GM18867 (cell line): ENCODE data around the gene CTLA4.

ENCODE experiments used
- ATAC-seq: cut with Tn5 transposase; IDR thresholded peaks from one replicate; pipeline ENCODE4 v1.9.1; 2021; ENCODE audit warnings: mild to moderate bottlenecking, moderate library complexity; ENCODE audit not compliant: unreplicated experiment

The CTLA4 gene

DNA sequence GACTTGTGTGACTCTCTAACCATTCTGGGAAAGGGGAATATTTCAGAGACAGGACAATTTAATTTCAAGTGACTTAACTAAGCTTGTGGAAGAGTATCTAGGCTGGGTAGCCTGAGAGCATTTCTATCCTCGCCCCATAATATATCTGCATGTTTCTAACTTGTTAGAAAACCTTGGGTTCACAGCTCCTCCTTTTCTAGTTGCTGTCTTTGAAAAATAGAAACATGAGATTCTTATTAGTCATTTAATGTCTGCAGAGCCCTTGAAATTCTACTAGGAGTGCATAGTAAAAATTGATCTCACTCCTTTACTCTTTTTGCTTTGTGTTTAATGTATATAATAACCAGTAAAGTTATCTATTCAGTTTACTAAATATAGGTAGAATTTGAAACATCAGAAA lies 22.4 kb downstream of the CTLA4 start:
- ATAC-seq = no peak

DNA sequence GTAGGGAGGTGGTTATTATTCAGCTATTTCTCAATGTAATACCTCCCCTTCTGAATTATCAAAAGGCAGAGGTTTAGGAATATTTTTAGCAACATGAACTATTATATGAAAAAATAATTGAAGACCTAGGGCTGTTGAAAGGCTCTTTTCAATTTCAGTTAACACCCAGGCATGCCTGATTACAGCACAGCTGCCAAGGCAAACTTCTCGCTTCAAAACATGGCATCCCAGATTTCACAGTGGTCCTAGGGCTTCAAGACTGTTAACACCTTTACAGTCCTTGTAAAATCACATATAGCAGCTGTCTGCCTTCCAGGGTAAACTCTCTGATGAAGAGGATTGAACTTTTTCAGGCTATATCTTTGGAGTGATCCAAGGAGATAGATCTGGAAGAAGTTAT lies 23.2 kb downstream of the CTLA4 start:
- no peak for ATAC-seq

DNA sequence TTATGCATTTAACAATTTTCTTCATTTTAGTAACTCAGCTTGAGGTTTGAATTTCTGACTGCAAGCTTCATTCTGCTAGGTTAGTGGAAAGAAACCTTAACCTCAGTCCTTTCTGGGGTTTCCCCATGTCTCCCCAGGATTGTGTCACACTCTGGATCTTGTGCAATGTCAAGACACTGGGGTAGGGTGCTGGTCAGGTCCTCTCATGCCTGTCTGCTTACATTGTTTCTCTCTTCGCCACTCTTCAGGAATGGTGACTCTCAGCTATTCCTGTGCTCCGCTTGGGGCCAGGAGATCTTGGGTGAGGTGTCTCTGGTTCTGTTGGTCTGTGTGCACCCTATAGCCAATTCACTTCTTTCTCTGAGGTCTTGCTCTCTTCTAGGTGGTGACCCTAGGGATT lies 23.9 kb downstream of the CTLA4 start:
- ATAC-seq = no peak

DNA sequence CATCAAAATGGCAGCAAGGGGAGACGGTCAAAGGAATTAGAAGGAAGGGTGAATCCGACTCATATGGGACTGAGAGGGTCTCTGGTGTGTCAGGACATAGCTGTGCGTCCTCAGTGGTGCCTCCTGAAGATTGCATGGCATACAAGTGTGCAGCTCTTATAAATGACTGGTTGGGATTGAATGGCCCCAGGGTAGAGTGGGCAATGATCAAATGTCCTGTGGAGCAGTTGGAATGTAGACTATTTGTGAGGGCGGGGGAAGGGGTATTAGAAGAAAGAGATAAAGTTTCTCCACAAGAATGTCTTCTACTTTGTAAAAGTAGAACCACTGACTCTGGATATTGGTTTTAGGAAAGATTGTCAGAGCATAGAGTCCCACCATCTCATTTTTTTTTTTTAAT lies 24.6 kb downstream of the CTLA4 start:
- no peak for ATAC-seq

DNA sequence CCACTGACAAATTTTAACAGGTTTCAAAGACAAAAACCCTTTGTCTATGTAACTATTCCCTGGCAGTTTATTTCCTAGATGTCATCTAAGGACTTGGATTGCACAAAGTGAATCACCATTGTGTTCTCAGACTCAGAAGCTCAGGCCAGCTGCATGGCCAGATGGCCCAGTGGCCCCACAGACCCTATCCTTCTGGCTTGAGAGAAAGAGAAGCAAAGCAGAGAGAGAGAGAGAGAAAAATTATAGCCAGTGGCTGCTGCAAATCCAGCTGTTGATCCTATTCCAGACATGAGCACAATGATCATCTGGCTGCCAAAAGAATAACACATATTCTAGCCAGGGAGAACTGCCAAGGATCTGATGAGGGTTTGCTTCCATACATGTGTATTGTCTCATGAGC lies 25.8 kb downstream of the CTLA4 start:
- no peak for ATAC-seq

GRCh38 chr2:203893840-203894239 lies 26.3 kb downstream of the CTLA4 start:
- ATAC-seq = no peak

DNA sequence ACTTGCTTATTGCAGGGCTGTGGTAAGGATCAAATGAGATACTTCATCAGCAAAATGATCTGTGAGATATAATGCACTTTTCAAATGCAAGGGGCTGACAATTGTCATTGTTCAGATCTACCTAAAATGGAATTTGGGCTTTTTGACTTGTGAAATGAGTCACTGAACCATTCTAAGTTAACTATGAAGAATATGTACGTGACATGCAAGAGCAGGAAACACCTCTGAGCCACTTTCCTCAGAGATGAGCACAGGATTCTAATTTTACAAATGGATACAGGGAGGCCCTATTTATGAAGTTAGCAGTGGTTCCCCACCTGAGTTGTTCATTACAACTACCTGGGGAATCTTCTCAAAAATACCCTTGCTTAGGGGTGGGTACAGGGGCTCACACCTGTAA lies 26.7 kb downstream of the CTLA4 start:
- no peak for ATAC-seq

DNA sequence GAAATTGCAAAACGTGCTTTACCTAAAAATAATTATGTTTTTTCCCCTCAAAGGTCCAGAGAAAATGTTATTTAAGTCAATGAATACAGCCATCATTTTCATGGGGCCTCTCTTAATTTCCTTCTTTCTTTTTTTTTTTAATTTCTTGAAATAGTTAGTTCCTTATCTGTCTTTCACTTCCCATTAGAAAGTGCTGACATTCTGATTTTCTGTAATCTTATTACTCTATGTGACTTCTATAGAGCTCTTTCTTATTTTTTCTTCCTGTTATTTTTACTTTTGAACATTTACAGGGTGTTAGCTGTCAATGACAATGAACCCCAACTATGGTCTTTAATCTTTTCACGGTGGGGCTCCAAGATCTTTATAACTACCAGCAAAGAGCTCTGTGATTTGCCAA lies 30.0 kb downstream of the CTLA4 start:
- no peak for ATAC-seq

DNA sequence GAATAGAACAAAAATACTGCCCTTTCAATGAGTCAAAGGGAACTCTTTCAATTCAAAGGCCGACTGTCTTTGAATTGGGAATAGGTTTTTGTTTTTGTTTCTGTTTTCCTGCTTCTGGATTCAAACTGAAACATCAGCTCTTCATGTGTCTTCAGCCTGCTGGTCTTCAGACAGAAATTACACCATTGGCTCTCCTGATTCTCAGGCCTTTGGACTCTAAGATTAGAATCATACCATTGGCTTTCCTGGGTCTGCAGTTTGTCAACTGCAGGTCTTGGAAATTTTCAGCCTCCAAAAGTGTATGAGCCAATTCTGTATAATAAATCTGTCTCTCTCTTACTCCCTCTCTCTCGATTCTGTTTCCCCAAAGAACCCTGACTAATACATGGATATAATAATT lies 31.1 kb downstream of the CTLA4 start:
- no peak for ATAC-seq

DNA sequence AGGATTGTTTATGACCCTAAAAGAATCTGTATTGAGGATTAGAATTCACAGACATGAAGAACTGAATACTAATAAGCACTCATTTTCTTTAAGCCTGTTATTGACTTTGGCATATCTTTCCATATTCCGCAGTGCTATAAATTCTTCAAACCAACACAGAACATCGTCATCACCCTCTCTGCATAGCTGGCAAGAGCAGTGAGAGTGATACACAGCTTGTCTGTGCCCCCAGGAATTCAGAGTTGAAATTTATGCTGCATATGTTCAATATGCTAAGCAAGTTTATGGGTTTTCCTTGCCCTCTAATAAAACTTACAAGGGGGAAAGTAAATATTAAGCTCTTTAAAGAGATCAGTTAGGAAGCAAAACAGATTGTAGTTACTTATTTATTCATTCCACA lies 32.7 kb downstream of the CTLA4 start:
- ATAC-seq = no peak

DNA sequence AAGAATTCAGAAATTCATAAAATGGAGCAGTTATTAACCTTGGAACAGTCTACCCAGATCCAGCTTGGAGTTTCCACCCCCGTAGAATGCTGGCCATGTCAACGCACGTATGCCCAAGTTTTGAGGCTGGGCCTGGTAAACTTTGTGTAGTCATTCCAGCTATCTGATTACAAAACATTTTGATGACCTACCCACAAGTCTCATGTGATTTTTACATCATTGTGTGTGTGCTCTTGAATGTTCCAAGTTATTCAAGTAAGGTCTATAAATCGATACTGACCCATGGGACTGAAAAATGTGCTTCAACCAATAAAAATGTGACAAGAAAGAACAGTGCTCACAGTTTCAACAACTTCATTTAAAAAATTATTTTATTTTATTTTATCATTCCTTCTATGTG lies 36.5 kb downstream of the CTLA4 start:
- ATAC-seq = no peak

DNA sequence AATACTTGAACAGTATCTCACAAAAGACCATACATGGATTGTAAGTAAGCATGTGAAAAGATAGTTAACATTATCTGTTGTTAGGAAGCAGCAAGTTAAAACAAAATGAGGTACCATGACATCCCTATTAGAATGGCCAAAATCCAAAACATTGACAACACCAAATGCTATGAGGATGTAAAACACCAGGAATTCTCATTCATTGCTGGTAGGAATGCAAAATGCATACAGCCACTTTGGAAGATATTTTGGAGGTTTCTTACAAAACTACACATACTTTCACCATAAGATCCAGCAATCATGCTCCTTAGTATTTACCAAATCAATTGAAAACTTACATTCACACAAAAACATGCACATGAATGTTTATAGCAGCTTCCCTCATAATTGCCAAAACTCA lies 38.1 kb downstream of the CTLA4 start:
- no peak for ATAC-seq

DNA sequence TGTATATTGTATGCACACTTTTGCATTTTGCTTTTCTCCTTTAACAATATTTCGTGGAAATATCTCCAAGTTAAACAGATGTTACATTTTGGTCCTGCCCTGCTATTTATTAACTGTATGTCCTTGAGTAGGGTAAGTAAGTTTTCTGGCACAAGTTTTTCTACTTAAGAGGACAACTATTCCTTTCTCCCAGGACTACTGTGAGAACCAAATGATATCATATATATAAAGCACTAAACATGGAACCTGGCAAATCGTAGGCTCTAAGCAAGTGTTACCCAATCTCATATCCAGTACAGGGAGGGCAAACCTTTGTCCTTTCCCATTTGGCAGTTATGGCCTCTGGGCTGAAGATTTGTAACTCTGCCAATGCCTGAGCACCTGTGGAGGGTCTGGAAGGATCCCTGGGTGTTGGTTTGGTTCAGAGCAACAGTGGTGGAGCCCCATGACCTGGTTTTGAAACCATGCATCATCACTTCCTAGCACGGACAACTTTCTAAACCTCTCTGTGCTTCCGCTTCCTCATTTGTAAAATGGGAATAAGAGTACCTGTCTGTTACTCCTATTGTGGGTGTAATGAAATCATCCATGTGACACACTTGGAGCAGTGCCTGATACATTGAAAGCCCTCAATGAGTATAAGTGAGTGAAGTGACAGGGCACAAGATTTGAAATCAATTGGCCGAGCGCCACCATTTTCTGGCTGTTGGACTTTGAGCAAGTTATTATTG lies 40.7 kb downstream of the CTLA4 start:
- no peak for ATAC-seq

DNA sequence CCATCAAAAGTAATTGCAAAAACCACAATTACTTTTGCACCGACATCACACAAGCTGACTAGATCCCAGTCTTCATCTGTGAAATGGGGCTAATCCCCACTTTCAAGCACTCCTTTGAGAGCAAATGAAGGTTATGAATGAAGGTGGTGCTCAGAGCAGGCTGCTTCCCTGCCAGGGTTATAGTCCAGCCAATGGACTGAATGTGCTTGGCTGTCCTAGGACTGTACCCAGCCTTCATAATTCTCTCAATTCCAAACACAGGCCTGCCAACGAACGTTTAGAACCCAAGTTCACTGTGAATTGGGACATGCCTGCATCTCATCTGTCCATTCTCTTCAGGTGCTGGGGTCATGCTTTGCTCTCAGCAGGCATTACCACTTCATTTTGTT lies 41.2 kb downstream of the CTLA4 start:
- no peak for ATAC-seq

DNA sequence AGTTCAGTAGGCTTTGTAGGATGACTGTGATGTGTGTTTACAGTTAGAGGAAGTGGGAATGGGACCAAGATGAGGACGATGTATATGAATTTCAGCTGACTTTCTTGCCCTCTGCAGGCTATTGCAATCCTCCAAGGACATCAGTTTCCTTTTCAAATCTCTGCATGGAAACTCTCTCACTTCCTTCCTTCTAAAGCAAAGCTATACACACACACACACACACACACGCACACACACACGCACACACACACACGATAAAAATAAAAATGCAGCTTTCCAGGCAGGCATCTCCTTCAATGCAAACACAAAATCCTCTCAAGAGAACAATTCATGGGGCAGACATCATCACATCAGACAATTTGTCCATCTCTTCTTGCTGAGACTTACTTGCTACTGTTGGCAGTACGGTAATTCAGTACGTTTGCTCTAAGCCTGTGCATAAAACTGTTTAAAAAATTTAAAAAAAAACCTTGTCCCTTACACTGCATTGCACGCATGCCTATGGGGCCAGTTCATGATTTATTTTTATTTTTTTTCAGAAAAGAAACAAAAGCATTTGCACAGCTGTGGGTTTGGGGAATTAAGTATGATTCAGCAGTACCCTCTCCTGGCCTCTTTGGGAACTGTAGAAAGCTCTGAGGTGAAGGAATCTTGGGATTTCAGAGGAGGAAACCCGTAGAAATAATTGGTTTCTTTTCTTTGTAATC lies 41.8 kb downstream of the CTLA4 start:
- ATAC-seq = no peak

- ATAC-seq = no peak
Observed at GRCh38 chr2:203909974-203910373, 42.4 kb downstream of the CTLA4 start.

DNA sequence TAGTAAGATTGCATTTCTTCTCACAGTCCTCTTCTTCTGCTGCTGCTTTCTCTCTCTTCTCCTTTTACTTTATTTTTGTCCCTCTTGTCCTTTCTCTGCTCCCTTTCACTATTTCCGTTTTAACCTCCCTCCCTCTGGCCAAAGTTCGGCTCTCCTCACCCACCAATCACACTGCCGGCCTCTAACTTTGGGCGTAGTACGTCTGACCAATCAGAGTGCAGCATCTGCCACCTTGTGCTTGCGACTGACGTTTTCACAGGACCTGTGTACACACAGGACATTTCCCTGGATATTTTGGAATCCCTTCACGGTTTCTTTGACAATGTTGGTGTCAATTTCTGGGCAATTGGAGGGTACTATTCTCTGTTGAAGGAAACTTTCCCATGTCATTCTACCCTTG lies 46.4 kb downstream of the CTLA4 start:
- no peak for ATAC-seq

- ATAC-seq = peak; percentile 66
Observed at GRCh38 chr2:203914546-203915182, 47.1 kb downstream of the CTLA4 start.

- no peak for ATAC-seq
Observed at GRCh38 chr2:203915256-203915655, 47.7 kb downstream of the CTLA4 start.

DNA sequence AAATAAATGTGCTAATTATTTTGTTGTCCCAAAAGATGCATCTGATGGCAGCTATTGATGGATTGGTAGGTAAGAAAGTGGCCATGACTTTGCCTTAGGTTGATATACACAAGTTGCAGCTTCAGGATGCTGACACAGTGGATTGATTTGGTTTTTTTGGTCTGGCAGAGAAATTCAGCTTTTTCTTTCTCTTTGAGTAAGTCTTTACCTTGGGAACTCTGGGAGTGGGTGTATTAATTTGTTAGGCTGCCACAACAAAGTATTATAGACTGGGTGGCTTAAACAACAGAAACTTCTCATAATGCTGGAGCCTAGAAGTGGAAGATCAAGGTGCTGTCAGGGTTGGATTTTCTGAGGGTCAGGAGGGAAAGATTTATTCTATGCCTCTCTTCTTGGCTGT lies 49.2 kb downstream of the CTLA4 start:
- ATAC-seq = no peak

GRCh38 chr2:203918264-203918663 lies 50.7 kb downstream of the CTLA4 start:
- ATAC-seq = no peak

DNA sequence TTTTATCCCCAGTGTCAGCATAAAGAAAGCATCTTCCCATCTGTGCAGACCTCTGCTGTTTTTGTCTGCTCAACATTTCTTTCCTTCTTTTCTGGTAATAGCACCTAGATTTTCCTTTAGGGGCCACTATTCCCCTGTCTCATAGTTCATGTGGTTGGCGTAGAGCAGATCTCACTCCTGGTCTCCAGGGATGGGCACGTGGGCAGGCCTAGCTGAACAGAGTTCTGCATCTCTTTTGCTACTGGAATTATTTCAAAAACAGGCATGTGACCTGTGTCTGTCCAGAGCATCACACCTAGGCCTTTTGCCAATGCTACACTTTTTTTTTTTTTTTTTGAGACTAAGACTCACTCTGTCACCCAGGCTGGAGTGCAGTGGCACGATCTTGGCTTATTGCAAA lies 51.3 kb downstream of the CTLA4 start:
- ATAC-seq = no peak
